Kidney (tissue), 14 donors: ENCODE measurements around the gene PDZD2. TPM values are rescaled to one million over a fixed set of nuclear protein-coding genes. Genes with fewer than 3 reads are reported as not detected.

Source experiments
- DNase-seq, 5 donors: peaks; one replicate each; pipeline ENCODE4 v3.0.0-alpha.2; 2013 to 2020
- FAIRE-seq: peaks from 2 replicates; lab custom pipeline; 2012; peaks lifted over from hg19 to GRCh38; lab: Jason Lieb, UNC
- H3K27ac ChIP-seq, 2 donors: one replicate each; pipeline ENCODE4 v1.7.0; 2013; ENCODE audit warnings: low read depth in 2 of 2, low read length in 2 of 2, inconsistent platforms in 1 of 2
- H3K27me3 ChIP-seq: one replicate; pipeline ENCODE4 v1.7.1; 2013; ENCODE audit warnings: low read length, inconsistent platforms; ENCODE audit not compliant: control insufficient read depth, insufficient read depth
- H3K36me3 ChIP-seq, 3 donors: one replicate each; pipeline versions ENCODE4 v1.7.0 to v1.7.1; 2013; ENCODE audit warnings: low read length in 3 of 3, control low read depth in 1 of 3, inconsistent platforms in 1 of 3; ENCODE audit not compliant: insufficient read depth in 3 of 3, control insufficient read depth in 2 of 3
- H3K4me1 ChIP-seq, 3 donors: one replicate each; pipeline versions ENCODE4 v1.7.0 to v1.7.1; 2013; ENCODE audit warnings: low read length in 3 of 3, inconsistent platforms in 1 of 3, low read depth in 1 of 3; ENCODE audit not compliant: control insufficient read depth in 2 of 3, insufficient read depth in 2 of 3
- H3K4me3 ChIP-seq, 3 donors: one replicate each; pipeline versions ENCODE4 v1.7.0 to v1.8.1; 2013; ENCODE audit warnings: low read length in 3 of 3, control low read depth in 1 of 3, inconsistent platforms in 1 of 3
- H3K9ac ChIP-seq, 3 donors: one replicate each; pipeline versions ENCODE4 v1.7.0 to v1.7.1; 2013; ENCODE audit warnings: low read length in 3 of 3, control low read depth in 1 of 3, inconsistent platforms in 1 of 3
- H3K9me3 ChIP-seq, 3 donors: one replicate each; pipeline versions ENCODE4 v1.7.0 to v1.7.1; 2013; ENCODE audit warnings: low read length in 3 of 3, control low read depth in 1 of 3, inconsistent platforms in 1 of 3; ENCODE audit not compliant: control insufficient read depth in 2 of 3, insufficient read depth in 1 of 3
- intact Hi-C: fragments of 100-400 bp; cut with DNase I; formaldehyde crosslinking; loops from one replicate; pipeline ENCODE4 v1.11.1; 2022
- polyA plus RNA-seq: library from polyadenylated mRNA; stranded (reverse); fragments of 350-450 nt; fragmentation: Illumina TruSeq; extraction: RNeasy Lipid Tissue Mini Kit (QIAGEN cat#74804); gene quantifications from one replicate; pipeline ENCODE4 v1.2.3, GENCODE V29; 2014; ENCODE audit warnings: low read depth, low replicate concordance; ENCODE audit not compliant: insufficient read depth
- total RNA-seq: library from RNA; stranded (reverse); fragmentation: NEBNext Ultra II Directional; extraction: Animal tissue kit (Norgen Biotek cat#: 25700); gene quantifications from one replicate; pipeline ENCODE4 v1.2.1, GENCODE V29; 2021
- TF ChIP-seq, protein P1 (sequence below): IDR thresholded peaks from 3 replicates; pipeline ENCODE4 v1.5.1; 2012; ENCODE audit warnings: mild to moderate bottlenecking, moderate library complexity, borderline replicate concordance; ENCODE audit not compliant: insufficient read depth; ENCODE audit errors: extremely low read depth
- donor health status: control.
- donor health status: control.
- donor health status: control.
- donor health status: control.
- donor health status: control.
- donor health status: DM: yes; HTN: yes; CAD: no.
- donor health status: Normal renal cell carcinoma (clear cell type).

Gene PDZD2
- total and polyA plus RNA-seq, 2 donors from 2014 or later = 6.2 to 14.8 TPM

DNA sequence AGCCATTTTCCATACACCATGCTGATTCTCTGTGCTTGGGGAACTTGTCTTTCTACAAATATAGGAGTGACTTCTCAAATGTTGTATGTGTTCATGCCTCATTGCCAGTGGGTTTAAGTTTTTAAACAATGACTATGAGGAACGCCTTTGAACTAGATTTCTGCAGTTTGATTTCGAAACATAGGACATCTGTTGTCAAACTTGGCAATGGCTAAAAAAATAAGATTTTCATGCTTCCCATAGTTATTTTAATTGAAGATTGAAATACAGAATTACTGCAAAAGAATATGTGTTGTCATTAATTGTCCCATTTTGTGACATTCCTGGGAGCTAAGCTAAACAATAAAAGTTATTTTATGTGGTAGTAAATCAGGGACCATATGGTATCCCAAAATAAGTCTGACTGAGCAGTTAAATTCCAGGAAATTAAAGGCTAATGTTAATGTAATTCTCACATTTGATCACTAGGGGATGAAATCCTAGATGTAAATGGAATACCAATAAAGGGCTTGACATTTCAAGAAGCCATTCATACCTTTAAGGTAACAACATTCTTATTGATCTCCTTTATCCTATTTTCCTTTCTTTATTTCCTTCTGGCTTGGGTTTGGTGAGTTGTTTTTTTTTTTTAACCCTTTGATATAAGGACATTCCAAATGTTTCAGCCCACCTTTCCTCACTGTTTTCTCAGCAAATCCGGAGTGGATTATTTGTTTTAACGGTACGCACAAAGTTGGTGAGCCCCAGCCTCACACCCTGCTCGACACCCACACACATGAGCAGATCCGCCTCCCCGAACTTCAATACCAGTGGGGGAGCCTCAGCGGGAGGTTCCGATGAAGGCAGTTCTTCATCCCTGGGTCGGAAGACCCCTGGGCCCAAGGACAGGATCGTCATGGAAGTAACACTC, 418.5 kb downstream of the PDZD2 start:
- no peak overlapping the region for H3K9ac ChIP-seq
- no peaks in the 10 kb centered on the region for H3K9me3 ChIP-seq
- intact Hi-C loops = no loop called here
- no peak overlapping the region for H3K27ac ChIP-seq
- peaks cover 0 to 5% (median 0%) of the 10 kb centered on the region in 3 donors for H3K36me3 ChIP-seq
- no peaks in the 10 kb centered on the region for H3K4me1 ChIP-seq
- H3K4me3 ChIP-seq = no peak overlapping the region
- FAIRE-seq (no peak), DNase-seq (peak in 2 of 5 donors; percentile 37 to 54)
- no peaks in the 10 kb centered on the region for H3K27me3 ChIP-seq
- TF ChIP-seq, protein P1, sequence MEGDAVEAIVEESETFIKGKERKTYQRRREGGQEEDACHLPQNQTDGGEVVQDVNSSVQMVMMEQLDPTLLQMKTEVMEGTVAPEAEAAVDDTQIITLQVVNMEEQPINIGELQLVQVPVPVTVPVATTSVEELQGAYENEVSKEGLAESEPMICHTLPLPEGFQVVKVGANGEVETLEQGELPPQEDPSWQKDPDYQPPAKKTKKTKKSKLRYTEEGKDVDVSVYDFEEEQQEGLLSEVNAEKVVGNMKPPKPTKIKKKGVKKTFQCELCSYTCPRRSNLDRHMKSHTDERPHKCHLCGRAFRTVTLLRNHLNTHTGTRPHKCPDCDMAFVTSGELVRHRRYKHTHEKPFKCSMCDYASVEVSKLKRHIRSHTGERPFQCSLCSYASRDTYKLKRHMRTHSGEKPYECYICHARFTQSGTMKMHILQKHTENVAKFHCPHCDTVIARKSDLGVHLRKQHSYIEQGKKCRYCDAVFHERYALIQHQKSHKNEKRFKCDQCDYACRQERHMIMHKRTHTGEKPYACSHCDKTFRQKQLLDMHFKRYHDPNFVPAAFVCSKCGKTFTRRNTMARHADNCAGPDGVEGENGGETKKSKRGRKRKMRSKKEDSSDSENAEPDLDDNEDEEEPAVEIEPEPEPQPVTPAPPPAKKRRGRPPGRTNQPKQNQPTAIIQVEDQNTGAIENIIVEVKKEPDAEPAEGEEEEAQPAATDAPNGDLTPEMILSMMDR = no peak

DNA sequence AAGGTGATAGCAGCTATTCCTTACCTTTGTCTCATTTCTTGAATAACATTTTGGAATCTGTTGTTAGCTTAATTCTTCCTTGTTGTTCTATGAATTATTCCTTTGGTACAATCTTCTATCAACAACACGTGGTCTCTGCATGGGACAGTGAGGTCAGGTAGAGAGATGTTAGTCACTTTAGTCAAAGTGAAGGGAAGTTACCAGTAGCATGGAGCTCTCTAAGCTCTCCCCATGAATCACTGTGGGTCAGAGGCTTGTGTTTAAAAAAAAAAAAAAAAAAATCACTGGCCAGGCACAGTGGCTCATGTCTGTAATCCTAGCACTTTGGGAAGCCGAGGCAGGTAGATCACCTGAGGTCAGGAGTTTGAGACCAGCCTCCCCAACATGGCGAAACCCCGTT, 419.2 kb downstream of the PDZD2 start:
- Histone ChIP-seq H3K9me3 (no peaks in the 10 kb centered on the region), H3K4me1 (no peaks in the 10 kb centered on the region), H3K27me3 (no peaks in the 10 kb centered on the region), H3K4me3 (no peak overlapping the region), H3K36me3 (peaks cover 0 to 5% (median 0%) of the 10 kb centered on the region in 3 donors), H3K9ac (no peak overlapping the region), H3K27ac (no peak overlapping the region)
- no peak for DNase-seq
- intact Hi-C loops = no loop called here
- TF ChIP-seq, protein P1 = no peak
- FAIRE-seq = no peak

DNA sequence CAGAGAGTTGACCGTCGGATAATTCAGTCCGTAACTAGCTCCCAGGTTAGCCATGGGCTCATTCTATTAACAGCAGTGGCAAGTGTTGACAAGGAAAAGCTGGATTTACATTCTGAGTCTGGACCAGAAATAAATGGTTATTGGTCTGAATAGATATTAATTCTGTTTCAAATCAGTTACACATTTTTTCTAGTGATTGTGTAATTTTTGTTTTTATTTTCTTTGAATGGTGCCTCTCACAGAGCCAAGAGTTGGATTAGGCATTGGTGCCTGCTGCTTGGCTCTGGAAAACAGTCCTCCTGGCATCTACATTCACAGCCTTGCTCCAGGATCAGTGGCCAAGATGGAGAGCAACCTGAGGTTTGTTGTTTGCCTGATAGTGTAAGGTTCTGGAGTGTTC, 420.1 kb downstream of the PDZD2 start:
- Histone ChIP-seq H3K4me3 (no peak overlapping the region), H3K4me1 (no peaks in the 10 kb centered on the region), H3K9ac (no peak overlapping the region), H3K36me3 (peaks cover 0 to 5% (median 0%) of the 10 kb centered on the region in 3 donors), H3K9me3 (no peaks in the 10 kb centered on the region), H3K27ac (no peak overlapping the region), H3K27me3 (no peaks in the 10 kb centered on the region)
- TF ChIP-seq, protein P1 = no peak
- FAIRE-seq (no peak), DNase-seq (no peak)
- intact Hi-C loops = no loop called here
